Measurements from ENCODE around the gene MFSD11.
"Not testable (repeated sequence)": the region's sequence is repeated elsewhere in the genome, so short reads cannot be mapped to it uniquely, and the experiment has no call there.

Gene MFSD11

DNA sequence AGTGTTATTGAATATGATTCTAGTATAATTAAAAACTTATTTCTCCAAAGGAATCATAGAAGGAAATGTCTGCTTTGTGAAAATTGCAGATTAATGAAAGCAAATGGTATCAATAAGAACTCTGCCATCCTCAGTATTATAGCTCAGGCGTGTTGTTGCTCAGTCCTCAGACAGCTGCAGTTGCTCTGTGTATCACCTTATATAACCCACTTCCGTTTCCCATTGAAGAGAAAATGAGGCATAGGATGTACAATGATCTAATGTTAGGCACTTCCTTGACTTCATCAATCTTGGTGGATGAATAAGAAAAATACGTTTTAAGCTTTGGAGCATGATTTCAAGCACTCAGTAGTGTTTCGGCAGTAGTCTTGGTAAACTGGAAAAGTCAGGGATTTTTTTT, 14.1 kb downstream of the MFSD11 start:
- DNase-seq: no peak

DNA sequence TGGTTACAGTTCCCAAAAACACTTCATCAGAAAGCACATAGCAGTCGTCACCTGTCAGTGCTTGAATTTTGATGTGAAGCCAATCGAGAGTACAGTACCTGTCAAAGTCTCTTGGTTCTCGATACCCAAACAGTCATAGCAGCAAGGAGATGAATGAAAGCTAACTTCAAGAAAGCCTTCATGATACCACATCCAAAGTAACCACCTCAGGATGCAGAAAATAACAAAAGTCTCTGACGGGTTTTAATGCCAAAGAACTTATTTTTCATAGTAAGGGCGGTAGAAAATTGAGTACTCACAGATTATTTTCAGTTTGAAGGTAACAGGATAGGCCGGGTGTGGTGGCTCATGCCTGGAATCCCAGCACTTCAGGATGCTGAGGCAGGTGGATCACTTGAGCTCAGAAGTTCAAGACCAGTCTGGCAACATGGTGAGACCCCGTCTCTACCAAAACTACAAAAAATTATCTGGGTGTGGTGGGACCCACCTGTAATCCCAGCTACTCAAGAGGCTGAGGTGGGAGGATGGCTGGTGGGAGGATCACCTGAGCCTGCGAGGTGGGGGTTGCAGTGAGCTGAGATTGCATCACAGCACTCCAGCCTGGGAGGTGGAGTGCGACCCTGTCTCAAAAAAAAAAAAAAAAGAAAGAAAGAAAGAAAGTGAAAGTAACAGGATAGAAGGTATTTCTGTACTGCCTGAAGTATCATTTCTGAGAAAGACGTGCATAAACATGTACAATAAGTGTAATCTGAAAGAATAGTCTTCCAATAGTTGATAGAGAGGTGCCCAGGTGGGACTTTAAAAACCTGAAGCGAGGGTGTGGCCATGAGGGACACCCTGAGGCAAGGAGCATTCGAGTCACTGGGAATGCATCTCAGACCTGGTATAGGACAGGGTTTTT, 15.4 kb downstream of the MFSD11 start:
- peak; percentile 47 for DNase-seq

DNA sequence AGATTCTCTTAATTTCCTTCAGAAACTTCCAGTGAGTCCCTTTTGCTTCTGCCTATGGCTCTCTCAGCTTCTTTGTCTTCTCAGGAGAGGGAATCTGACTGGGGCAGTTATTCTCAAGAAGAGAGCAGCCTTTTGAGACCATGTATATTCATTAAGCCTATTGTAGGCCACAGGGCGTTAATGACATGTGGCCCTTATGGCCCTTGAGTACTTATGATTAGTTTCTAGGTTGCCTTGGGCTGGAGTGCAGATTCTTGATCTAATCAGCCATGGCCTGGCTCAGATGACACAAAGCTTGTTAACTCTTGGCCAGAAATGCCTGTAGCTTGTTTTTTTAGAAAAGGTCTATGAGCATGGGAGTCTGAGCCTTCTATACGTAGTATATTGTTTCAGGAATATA, 17.4 kb downstream of the MFSD11 start:
- no peak for DNase-seq

DNA sequence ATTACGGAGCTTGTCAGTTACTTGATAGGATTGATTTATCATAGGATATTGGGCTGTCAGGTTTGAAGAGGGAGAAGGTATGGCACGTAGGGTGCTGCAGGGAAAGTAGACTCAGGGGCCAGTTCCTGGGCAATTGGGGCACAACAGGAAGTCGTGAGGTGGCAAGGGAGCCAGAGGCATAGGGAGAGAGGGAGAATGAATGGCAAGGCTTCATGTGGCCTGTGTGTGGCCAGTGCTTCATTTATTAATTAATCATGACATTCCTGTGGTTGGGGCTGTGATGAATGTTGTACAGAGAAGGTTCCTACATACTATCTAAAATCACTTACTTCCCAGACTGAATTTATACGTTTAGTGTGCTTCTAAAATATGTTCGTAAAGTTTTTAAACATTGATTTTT, 19.3 kb downstream of the MFSD11 start:
- DNase-seq: no peak

DNA sequence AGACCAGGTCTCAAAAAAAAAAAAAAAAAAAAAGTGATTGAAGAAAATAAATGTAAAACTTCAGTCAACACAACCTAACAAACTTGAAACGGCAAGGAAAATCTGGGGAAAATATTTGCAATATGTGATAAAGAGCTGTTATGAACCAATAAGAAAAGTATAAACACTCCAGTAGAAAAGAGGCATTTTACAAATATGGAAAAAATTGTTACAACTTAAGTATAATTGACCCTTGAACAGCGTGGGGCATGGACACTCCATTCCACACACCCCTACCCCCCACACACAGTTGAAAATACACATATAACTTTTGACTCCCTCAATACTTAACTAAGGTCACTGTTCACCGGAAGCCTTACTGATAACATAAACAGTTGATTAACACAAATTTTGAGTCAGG, 20.7 kb downstream of the MFSD11 start:
- no peak for DNase-seq

DNA sequence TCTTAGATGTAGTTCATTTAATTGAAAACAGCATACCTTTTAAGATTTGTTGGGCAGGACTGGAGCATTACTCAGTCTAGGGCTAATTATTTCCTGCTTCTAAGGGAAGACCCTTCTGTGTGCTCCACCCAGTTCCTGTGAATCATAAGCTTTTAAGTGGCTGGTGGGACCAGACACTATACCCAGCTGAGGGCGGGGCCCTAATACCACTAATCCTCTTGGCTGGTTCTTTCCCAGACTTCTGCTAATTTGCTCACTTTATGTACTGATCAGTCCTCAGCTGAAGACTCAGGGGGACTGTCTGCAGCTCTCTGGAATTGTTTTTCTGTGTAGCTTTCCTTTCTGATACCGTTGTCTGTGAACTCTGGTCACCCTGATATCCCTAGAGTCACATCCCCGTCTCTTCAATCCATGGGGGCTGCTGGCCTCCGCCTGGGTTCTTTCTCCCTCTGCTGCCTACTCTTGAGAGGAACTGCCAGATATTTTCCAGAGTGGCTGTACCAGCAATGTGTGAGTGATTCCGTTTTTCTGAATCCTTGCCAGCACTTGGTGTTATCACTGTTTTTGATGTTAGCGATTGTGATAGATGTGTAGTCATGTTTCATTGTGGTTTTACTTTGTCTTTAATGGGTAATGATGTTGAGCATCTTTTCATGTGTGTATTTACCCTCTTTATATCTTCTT, 35.1 kb downstream of the MFSD11 start:
- DNase-seq: peak; percentile 63

DNA sequence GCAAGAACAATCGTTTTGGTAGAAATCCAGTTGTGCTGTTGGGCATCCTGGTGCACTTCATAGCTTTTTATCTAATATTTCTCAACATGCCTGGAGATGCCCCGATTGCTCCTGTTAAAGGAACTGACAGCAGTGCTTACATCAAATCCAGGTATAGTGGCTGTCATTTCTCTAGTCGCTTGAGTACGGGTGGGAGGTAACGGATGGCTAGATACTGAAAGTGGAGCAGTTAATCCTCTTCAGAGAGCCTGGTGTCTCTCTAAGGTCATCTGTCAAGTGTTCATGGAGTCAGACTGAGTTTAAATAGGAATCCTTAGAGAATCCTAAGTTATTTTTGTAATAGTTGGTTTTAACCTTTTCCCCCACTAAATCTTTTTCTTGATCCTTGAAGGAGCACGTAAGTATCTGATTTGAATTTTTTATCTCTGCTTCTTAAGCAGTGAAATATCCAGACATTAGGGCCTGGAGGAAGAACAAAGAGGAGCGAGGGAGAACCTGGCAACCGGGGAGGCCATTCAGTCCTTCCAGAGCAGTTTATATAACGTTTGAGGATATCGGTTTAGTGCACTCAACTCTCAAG, 37.2 kb downstream of the MFSD11 start:
- DNase-seq: no peak

DNA sequence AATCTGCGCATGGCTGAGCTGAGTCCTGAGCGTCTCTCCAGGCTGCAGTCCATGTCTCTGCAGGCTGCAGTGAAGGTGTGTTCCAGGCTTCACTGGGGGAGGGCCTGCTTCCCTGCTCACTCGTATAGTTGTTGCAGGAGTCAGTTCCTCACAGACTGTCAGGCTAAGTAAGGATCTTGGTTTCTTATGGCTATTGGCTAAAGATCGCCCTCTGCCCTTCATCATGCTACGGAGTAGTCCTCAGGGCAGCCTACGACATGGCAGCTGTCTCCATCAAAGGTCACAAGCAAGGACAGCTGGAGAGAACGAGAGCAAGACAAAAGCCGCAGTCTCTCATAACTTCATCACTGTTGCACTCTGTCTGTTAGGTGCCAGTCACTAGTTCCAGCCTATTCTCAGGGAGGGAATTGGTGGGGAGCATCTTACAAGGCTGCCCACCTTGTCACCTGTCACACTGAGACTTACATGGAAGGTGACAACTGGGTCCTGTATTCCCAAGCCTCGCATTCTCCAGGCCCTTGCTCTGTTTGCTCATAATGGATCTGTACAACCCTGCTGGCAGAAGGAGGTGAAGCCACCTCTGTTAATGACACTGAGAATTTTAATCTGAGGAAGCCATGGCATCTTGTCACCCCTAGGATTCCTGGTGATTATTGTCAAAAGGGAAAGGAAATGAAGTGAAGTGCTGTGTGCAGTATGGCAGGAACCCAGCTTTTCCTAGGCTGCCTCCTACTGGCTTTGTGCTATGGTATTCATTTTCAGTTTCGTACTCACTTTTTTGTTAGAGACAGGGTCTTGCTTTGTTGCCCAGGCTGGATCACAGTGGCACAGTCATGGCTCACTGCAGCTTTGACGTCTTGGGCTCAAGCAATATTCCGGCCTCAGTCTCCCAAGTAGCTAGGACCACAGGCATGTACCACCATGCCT, 43.4 kb downstream of the MFSD11 start:
- no peak for DNase-seq

DNA sequence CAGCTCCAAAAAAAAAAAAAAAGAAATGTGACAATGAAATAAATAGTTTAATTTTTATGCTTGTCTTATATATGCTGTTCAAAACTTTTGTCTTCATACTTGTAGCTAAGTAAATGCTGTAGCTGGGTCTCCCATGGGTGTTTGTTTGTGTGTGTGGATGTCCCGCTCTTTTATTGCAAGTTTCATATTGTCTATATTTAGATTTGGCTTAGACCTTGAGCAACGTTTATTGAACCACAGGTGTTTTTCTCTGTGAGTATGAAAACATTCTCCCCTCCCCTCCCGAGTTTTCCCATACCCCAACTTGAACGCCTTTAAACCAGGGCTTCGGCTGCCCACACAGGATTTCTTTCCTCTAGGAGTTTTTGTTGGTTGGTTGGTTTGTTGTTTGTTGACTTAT, 45.2 kb downstream of the MFSD11 start:
- no peak for DNase-seq

DNA sequence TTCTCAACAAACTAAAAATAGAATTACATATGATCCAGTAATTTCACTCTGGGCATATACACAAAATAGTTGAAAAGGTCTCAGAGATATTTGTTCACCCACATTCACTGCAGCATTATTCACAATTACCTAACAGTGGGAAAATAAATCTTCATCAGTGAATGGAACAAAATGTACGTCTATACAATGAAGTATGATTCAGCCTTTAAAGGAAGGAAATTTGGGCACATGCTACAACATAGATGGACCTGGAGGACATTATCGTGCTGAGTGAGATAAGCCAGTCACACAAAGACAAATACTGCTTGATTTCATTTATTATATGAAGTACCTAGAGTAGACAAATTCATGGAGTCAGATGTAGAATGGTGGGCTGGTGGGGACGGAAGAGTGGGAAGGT, 47.0 kb downstream of the MFSD11 start:
- no peak for DNase-seq

DNA sequence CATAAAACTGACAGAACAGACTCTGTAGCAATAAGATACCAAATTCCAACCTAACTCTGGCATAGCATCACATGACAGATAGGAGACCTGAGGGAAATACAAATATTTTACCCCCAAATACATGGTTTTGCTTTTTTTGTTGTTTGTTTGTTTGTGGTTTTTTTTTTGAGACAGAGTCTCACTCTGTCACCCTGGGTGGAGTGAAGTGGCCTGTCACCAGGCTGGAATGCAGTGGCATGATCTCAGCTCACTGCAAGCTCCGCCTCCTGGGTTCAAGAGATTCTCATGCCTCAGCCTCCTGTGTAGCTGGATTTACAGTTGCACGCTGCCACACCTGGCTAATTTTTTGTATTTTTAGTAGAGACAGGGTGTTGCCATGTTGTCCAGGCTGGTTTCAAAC, 49.9 kb downstream of the MFSD11 start:
- not testable (repeated sequence) for DNase-seq

DNA sequence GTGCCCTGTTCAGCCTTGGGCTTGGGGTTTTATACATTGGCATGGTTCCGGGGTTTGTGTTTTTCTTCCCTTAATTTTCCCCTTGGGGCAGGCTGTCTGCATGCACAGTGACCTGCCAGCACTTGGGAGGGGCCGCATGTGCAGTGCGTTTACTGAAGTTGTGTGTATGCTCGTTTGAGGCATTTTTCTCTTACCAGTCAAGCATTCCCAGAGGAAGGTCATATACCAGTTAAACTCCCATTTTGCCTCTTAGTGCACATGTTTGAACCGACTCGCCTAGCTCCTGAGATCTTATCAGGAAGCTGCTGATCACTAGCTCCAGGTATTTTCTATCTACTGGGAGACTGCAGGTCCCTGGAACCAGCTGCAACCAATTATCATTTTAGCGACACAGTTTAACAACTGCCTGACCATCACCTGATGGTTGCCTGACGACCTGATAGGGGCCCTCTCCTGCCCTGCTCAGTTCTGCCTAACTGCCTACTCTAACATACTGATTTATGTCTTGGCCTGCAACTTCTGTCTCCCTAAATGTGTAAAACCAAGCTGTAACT, 51.4 kb downstream of the MFSD11 start:
- DNase-seq: no peak

DNA sequence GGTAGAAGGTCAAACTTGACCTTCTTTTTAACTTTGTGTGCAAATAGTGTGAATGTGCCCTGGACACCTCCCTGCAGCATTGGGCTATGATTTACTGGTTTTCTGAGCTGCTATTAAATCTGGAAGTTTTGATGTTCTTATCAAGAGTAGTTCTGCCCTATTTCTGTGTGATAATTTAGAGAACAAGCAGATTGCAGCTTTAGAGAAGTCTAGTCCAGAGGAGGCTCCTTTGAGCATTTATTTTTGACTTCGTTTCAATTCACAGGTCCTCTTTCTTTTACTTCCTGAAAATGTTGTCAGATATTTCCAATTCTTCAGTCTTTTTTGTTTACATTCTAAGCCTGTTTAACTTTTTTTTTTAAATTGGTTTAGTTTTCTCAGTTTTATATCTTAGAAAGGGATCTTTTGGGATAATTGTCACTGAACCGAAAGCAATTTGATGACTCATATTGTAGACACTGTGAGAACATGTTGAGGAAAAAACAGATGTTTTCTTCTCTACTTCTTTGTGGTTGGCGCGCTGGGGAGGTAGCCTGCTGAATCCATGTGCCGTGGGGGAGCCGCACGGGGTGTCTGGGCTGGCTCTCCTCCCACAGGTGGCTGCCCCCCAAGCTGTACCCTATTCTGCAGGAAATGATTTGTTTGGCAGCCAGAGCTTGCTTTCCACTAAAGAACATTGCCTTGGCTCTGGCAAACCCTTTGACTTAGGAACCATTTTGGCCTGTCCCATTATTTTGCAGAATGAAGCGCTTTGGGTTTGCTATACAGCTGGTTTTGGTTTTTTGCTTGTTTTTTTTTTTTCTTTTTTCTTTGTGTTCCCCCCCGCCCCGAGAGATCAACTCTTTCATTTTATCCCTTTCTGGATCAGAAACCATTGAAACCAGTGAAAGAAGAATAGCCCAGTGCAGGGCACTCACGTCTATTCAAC, 53.4 kb downstream of the MFSD11 start:
- peak; percentile 76 for DNase-seq

DNA sequence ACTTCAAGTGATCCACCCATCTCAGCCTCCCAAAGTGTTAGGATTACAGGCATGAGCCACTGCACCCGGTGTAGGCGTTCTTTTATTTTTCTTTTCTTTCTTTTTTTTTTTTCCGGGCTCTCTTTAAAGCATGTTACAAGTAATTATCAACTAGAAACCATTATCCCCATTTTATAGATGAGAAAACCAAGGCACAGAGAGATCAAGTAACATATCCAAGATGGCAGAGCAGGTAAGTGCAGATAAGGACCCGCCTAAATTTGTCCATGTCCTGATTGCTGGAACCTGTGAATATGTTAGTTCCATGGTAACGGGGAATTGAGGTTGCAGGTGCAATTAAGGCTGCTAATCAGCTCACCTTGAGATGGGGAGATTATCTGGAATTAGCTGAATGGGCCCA, 54.4 kb downstream of the MFSD11 start:
- no peak for DNase-seq

DNA sequence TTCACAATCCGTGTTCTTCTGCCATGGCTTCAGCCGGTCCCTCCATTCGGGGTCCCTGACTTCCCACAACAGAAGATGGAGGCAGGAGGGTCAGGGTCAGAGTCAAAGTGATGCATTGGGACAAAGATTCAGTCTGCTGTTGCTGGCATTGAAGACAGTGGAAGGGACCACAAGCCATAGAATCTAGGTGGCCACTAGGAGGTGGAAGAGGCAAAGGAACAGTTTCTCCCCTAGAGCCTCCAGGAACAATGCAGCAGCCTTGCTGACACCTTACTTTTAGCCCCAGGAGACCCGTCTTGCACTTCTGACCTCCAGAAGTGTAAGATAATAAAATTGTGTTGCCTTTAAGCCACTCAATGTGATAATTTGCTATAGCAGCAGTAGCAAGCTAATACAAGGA, 55.9 kb downstream of the MFSD11 start:
- peak; percentile 60 for DNase-seq

DNA sequence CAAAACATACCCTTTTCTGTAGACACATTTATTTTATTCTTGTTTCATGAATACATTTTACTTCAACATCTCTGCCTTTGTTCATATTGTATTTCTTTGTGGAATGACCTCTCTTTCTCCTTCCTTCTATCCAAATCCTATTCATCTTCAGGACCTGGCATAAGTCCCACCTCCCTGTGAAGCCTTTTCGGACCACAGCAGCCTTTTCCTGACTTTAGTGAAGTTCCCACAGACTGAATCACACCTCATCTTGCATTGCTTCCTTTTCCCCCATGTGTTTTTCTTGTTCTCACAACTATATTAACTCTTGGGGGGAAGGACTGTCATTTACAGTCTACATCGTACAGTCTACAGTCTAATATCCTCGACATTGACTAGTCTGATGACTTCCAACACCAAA, 58.2 kb downstream of the MFSD11 start:
- no peak for DNase-seq

DNA sequence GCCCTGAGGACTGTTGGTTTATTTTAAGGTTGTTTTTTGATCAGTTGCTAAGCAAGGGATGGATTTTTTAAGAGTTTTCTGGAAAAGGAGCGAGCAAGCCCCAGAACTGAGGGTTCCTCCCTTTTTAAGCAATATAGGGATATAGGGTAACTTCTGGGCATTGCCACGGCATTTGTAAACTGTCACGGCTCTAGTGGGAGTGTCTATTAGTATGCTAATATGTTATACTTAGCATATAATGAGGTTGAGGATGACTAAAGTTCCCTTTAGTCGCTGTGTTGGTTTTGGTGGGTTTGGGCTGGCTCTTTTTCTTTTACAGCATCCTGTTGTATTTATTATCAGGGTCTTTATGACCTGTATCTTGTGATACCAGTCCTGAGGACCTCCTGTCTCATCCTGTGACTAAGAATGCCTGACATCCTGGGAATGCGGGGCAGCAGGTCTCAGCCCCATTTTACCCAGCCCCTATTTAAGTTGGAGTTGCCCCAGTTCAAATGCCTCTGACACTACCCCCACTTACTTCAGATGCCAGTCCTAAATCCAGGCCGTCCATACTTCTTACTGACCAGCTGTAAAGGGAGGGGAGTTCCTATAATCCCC, 59.4 kb downstream of the MFSD11 start:
- DNase-seq: no peak

DNA sequence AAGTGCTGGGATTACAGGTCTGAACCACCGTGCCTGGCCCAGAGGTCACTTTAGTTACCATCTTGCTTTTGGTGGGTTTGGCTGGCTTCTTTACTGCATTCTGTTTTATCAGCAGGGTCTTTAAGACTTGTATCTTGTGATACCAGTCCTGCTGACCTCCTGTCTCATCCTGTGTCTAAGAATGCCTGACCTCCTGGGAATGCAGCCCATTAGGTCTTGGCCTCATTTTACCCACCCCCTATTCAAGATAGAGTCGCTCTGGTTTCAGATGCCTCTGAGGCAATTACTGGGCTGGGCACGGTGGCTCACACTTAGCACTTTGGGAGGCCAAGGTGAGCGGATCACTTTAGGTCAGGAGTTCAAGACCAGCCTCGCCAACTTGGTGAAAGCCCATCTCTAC, 63.8 kb downstream of the MFSD11 start:
- DNase-seq: no peak

DNA sequence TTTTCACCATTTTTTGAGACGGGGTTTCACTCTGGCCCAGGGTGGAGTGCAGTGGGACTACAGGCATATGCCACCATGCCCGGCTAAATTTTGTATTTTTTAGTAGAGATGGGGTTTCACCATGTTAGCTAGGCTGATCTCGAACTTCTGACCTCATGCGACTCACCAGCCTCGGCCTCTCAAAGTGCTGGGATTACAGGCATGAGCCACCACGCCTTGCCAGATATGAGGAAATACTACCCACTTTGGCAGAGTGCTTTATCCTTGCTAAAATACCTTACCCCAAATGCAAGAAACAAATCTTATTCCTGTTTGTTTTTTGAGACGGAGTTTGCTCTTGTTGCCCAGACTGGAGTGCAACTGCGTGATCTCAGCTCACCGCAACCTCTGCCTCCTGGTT, 67.4 kb downstream of the MFSD11 start:
- DNase-seq: no peak

DNA sequence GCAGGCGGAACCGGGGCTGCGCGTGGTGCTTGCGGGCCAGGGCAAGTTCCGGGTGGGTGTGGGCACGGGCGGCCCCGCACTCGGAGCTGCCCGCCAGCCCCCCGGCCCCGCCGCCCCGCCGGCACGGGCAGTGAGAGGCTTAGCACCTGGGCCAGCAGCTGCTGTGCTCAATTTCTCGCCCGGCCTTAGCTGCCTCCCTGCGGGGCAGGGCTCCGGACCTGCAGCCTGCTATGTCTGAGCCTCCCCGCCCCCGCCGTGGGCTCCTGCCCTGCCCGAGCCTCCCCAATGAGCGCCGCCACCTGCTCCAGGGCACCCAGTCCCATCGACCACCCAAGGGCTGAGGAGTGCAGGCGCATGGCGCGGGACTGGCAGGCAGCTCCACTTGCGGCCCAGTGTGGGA, 68.2 kb downstream of the MFSD11 start:
- DNase-seq: not testable (repeated sequence)

DNA sequence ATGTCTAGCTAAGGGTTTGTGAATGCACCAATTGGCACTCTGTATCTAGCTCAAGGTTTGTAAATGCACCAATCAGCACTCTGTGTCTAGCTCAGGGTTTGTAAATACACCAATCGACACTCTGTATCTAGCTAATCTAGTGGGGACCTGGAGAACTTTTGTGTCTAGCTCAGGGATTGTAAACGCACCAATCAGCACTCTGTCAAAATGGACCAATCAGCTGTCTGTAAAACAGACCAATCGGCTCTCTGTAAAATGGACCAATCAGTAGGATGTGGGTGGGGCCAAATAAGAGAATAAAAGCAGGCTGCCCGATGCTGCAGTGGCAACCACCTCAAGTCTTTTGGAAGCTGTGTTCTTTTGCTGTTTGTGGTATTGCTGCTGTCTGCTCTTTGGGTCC, 68.8 kb downstream of the MFSD11 start:
- DNase-seq: not testable (repeated sequence)

Data from OCI-M1 (cell line).